ENCODE results near the gene ATP10B. TPM values are rescaled to one million over a fixed set of nuclear protein-coding genes. Genes with fewer than 3 reads are reported as not detected.

Gene ATP10B
- total and polyA plus RNA-seq, 2 of the 8 experiments (the other 6 are each of a cell fraction or from before 2014, with no cell fraction given) = 0.06 to 0.11 TPM

DNA sequence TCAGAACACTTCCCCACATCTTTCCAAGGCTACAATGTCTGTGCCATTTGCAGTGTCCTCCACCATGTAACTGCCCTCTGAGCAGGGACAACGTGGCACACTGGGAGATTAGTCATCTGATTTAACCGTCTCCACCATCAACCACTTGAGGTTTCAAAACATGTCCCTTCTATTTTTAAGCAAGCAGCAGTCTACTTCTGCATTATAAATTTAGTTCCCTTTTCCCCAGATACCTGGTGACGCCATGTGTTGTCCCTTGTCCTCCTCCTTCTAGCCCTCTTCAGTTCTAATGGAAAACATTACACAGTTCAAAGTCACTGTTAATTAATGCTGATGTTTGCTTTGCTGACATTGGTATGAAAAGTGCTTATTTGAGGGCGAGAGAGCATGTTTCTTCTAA, 52.8 kb downstream of the ATP10B start (continued):
- no peak for TF ChIP-seq SAP30 (IDR thresholded peaks at IDR 0.05; ENCODE audit: insufficient read depth, insufficient replicate concordance, low read length)
- TF ChIP-seq, protein P1, sequence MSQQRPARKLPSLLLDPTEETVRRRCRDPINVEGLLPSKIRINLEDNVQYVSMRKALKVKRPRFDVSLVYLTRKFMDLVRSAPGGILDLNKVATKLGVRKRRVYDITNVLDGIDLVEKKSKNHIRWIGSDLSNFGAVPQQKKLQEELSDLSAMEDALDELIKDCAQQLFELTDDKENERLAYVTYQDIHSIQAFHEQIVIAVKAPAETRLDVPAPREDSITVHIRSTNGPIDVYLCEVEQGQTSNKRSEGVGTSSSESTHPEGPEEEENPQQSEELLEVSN (IDR thresholded peaks at IDR 0.05) = no peak
- no peak for TF ChIP-seq RNF2 (IDR thresholded peaks at IDR 0.05; ENCODE audit: borderline replicate concordance, low read depth, low read length, missing control alignments, poor library complexity, severe bottlenecking)
- TF ChIP-seq BCL11A (IDR thresholded peaks at IDR 0.05; ENCODE audit: low read depth in 2 of 2, low read length in 2 of 2) = no peak
- TF ChIP-seq EGR1 (IDR thresholded peaks at IDR 0.05; ENCODE audit: borderline replicate concordance, low read depth, low read length) = no peak
- TF ChIP-seq SUZ12 (IDR thresholded peaks at IDR 0.05; ENCODE audit: low read length) = no peak

All from H1 (cell line).